CD14-positive monocyte (primary cell): Measurements from ENCODE around the gene UBP1. TPM values are rescaled to one million over a fixed set of nuclear protein-coding genes. Genes with fewer than 3 reads are reported as not detected.

Experiments
- polyA plus RNA-seq, 3 donors: library from polyadenylated mRNA; depleted of rRNA in 1 of 3; unstranded in 2 of 3; stranded (reverse) in 1 of 3; fragments of 300-500 nt in 2 of 3; fragments of >200 nt in 1 of 3; fragmentation: Illumina TruSeq in 2 of 3; gene quantifications; 1 replicate in 2 of 3; 2 replicates in 1 of 3; pipeline ENCODE4 v1.2.3, GENCODE V29; 2012 to 2021
- small RNA-seq: library from RNA; depleted of rRNA; stranded (forward); fragments of <200 nt; gene quantifications from one replicate; pipeline ENCODE3, GENCODE V24; 2012; ENCODE audit warnings: low read depth; ENCODE audit not compliant: insufficient read length

UBP1 gene
- polyA plus RNA-seq, 3 donors = 7.8 to 72.4 (median 8.8) TPM

Small RNA genes within 50 kb of the gene (small RNA-seq; reads per million reads assigned to genes)
- not detected for gene RNU7-110P

Other genes with a start within 250 kb of the UBP1 start
- not detected for gene SUSD5, start 221.6 kb downstream of the UBP1 start, polyA plus RNA-seq
- gene FBXL2, start 163.0 kb downstream of the UBP1 start, polyA plus RNA-seq = not detected